HCT116 (cell line): ENCODE data around the gene LACTB. TPM values are rescaled to one million over a fixed set of nuclear protein-coding genes. Genes with fewer than 3 reads are reported as not detected.

Source experiments
- ATAC-seq: fragments of 200-7000 bp; cut with Tn5 transposase; 2 replicates; pipeline ENCODE4 v1.9.1; 2020; ENCODE audit warnings: mild to moderate bottlenecking, moderate library complexity
- BruUV-seq: library from RNA; stranded (reverse); fragments of 400-500 nt; replicated peaks from 2 replicates; lab custom pipeline; 2021; lab: Mats Ljungman, UMichigan
- CTCF ChIA-PET: fragments of 300-600 bp; sonication (Branson Sonifier 250); formaldehyde crosslinking; loops from one replicate; lab custom pipeline; 2021; ENCODE audit warnings: antibody characterized with exemption; lab: Charles Lee
- POLR2A ChIA-PET: fragments of 300-600, 350-600 bp; sonication (Branson Sonifier 250); formaldehyde crosslinking; loops from one replicate; lab custom pipeline; 2021; ENCODE audit warnings: antibody characterized with exemption; lab: Charles Lee
- RAD21 ChIA-PET, 2 experiments: fragments of 300-600 bp; sonication (Branson Sonifier 250); formaldehyde crosslinking; loops; one replicate each; lab custom pipeline; 2023; ENCODE audit warnings: low total read pairs in 2 of 2; ENCODE audit not compliant: uncharacterized antibody in 2 of 2, unreplicated experiment in 2 of 2, low non-redundant PET in 1 of 2; lab: Charles Lee
- DNase-seq: peaks from one replicate; pipeline ENCODE4 v3.0.0-alpha.2; 2010; ENCODE audit warnings: low read depth, low spot score
- H2AFZ ChIP-seq: fragments of 200-600 bp; shearing (Covaris generic), sonication (generic); 2 replicates; pipeline ENCODE4 v1.6.1; 2017; ENCODE audit warnings: low read depth, mixed run types, mixed read lengths, antibody characterized with exemption, low read length; ENCODE audit not compliant: poor library complexity, severe bottlenecking
- H3K27ac ChIP-seq: 2 replicates; pipeline ENCODE4 v1.5.1; 2012; ENCODE audit warnings: low read depth, low read length
- H3K27me3 ChIP-seq: fragments of 200-600 bp; sonication (generic); 2 replicates; pipeline ENCODE4 v1.6.1; 2016; ENCODE audit warnings: mixed run types, low read length, mixed read lengths; ENCODE audit not compliant: insufficient read depth
- H3K36me3 ChIP-seq, 2 experiments: fragments of 200-500 bp in 1 of 2; fragments of 200-600 bp in 1 of 2; sonication (Bioruptor generic) in 1 of 2; sonication (generic) in 1 of 2; 2 replicates each; pipeline versions ENCODE4 v1.5.1 to v1.6.1; 2014 to 2016; ENCODE audit warnings: low read length in 2 of 2, inconsistent platforms in 1 of 2, mixed read lengths in 1 of 2, mixed run types in 1 of 2; ENCODE audit not compliant: insufficient read depth in 2 of 2, control insufficient read depth in 1 of 2
- H3K4me1 ChIP-seq, 2 experiments: fragments of 200-600 bp in 1 of 2; sonication (generic) in 1 of 2; 2 replicates each; pipeline versions ENCODE4 v1.5.1 to v1.6.1; 2012 to 2017; ENCODE audit warnings: low read length in 2 of 2, inconsistent platforms in 1 of 2, mild to moderate bottlenecking in 1 of 2, mixed read lengths in 1 of 2, mixed run types in 1 of 2, moderate library complexity in 1 of 2; ENCODE audit not compliant: insufficient read depth in 2 of 2, control insufficient read depth in 1 of 2
- H3K4me2 ChIP-seq: fragments of 200-600 bp; sonication (generic); 2 replicates; pipeline ENCODE4 v1.6.1; 2017; ENCODE audit warnings: mixed run types, low read length, mixed read lengths
- H3K4me3 ChIP-seq, 2 experiments: fragments of 200-600 bp in 1 of 2; sonication (generic) in 1 of 2; replicated peaks in 1 of 2; 2 replicates each; pipeline ENCODE4 v1.5.1; 2011 to 2016; ENCODE audit warnings: low read length in 2 of 2, control low read depth in 1 of 2, low read depth in 1 of 2, mild to moderate bottlenecking in 1 of 2, mixed read lengths in 1 of 2, mixed run types in 1 of 2
- H3K79me2 ChIP-seq: fragments of 200-600 bp; sonication (generic); 2 replicates; pipeline ENCODE4 v1.6.1; 2017; ENCODE audit warnings: mild to moderate bottlenecking, mixed run types, low read length, moderate library complexity, mixed read lengths; ENCODE audit not compliant: insufficient read depth
- H3K9ac ChIP-seq: fragments of 200-600 bp; sonication (generic); 2 replicates; pipeline ENCODE4 v1.6.1; 2016; ENCODE audit warnings: low read length, mixed read lengths
- H3K9me2 ChIP-seq: fragments of 200-600 bp; sonication (generic), shearing (Covaris generic); 2 replicates; pipeline ENCODE4 v1.6.1; 2017; ENCODE audit warnings: mixed run types, mild to moderate bottlenecking, moderate library complexity; ENCODE audit not compliant: insufficient read depth
- H3K9me3 ChIP-seq, 2 experiments: fragments of 200-500 bp in 1 of 2; fragments of 200-600 bp in 1 of 2; sonication (Bioruptor generic) in 1 of 2; sonication (generic) in 1 of 2; 2 replicates each; pipeline ENCODE4 v1.6.1; 2014 to 2017; ENCODE audit warnings: low read length in 2 of 2, mixed read lengths in 2 of 2, inconsistent platforms in 1 of 2, low read depth in 1 of 2, mild to moderate bottlenecking in 1 of 2, mixed run types in 1 of 2, moderate library complexity in 1 of 2; ENCODE audit not compliant: control insufficient read depth in 1 of 2, insufficient read depth in 1 of 2
- H4K20me1 ChIP-seq: fragments of 200-600 bp; sonication (generic), shearing (Covaris generic); 2 replicates; pipeline ENCODE4 v1.6.1; 2017; ENCODE audit warnings: mixed run types, mild to moderate bottlenecking, moderate library complexity; ENCODE audit not compliant: insufficient read depth
- ELF1 ChIP-seq: IDR thresholded peaks from 2 replicates; pipeline ENCODE4 v1.6.1; 2012; ENCODE audit warnings: low read depth, borderline replicate concordance
- EZH2 ChIP-seq: fragments of 200-600 bp; sonication (generic); IDR thresholded peaks from 2 replicates; pipeline ENCODE4 v1.6.1; 2017; ENCODE audit warnings: antibody characterized with exemption, mixed run types
- EZH2phosphoT487 ChIP-seq: fragments of 200-600 bp; IDR thresholded peaks from 2 replicates; pipeline ENCODE4 v1.6.1; 2018; ENCODE audit warnings: antibody characterized with exemption, borderline replicate concordance
- FOSL1 ChIP-seq: IDR thresholded peaks from 2 replicates; pipeline ENCODE4 v1.6.1; 2012; ENCODE audit warnings: low read depth
- JUND ChIP-seq: IDR thresholded peaks from 2 replicates; pipeline ENCODE4 v1.6.1; 2012
- POLR2A ChIP-seq: IDR thresholded peaks from 2 replicates; pipeline ENCODE4 v1.7.0; 2011; ENCODE audit warnings: borderline replicate concordance; ENCODE audit not compliant: insufficient read depth, insufficient read length; ENCODE audit errors: extremely low read depth
- RAD21 ChIP-seq: IDR thresholded peaks from 2 replicates; pipeline ENCODE4 v1.6.1; 2012; ENCODE audit warnings: low read depth, mild to moderate bottlenecking
- REST ChIP-seq: IDR thresholded peaks from 2 replicates; pipeline ENCODE4 v1.6.1; 2012; ENCODE audit warnings: low read depth
- SIN3A ChIP-seq: IDR thresholded peaks from 2 replicates; pipeline ENCODE4 v1.6.1; 2012; ENCODE audit warnings: low read depth
- SRF ChIP-seq: IDR thresholded peaks from 2 replicates; pipeline ENCODE4 v1.6.1; 2012; ENCODE audit warnings: low read depth
- YY1 ChIP-seq: IDR thresholded peaks from 2 replicates; pipeline ENCODE4 v1.6.1; 2011; ENCODE audit warnings: low read length, low read depth, moderate library complexity, mild to moderate bottlenecking; ENCODE audit not compliant: insufficient replicate concordance; ENCODE audit errors: extremely low read depth
- intact Hi-C: fragments of 100-400 bp; cut with micrococcal nuclease; formaldehyde crosslinking; loops from 2 replicates; pipeline ENCODE4 v1.10.0; 2022
- total RNA-seq: library from RNA; stranded (reverse); gene quantifications from one replicate; pipeline ENCODE4 v1.2.1, GENCODE V29; 2021; ENCODE audit not compliant: unreplicated experiment

The LACTB gene
- total RNA-seq, 1 experiment from 2014 or later, result 7.6 TPM

- Histone ChIP-seq H3K79me2 (no peaks in the 10 kb centered on the region), H3K9ac (no peak overlapping the region), H4K20me1 (no peaks in the 10 kb centered on the region)
- TF ChIP-seq FOSL1, result no peak
- no peak for TF ChIP-seq JUND
- TF ChIP-seq ELF1, result no peak
- TF ChIP-seq EZH2, result no peak
- no peak for TF ChIP-seq SIN3A
- TF ChIP-seq SRF, result no peak
- 0 out of 2 replicates have a peak, but pooled peaks have one; percentile 15 for TF ChIP-seq RAD21
- no peak for TF ChIP-seq YY1
- TF ChIP-seq, all 23 proteins: peak for 1
- ChIA-PET POLR2A (no interaction called here), CTCF (no interaction called here), RAD21 (no interaction called here)
- no peaks in the 10 kb centered on the region for H3K27me3 ChIP-seq
- peak; percentile 54; the same call in 1 of the 2 replicates for ATAC-seq
- H3K36me3 ChIP-seq, result no peaks in the 10 kb centered on the region
- H2AFZ ChIP-seq, result no peak overlapping the region
- H3K4me3 ChIP-seq, result no peak overlapping the region
- no peaks in the 10 kb centered on the region for H3K4me1 ChIP-seq
- no peak overlapping the region for H3K27ac ChIP-seq
- H3K9me3 ChIP-seq, result no peaks in the 10 kb centered on the region
- intact Hi-C loops, result no loop called here
- DNase-seq, result no peak
- H3K9me2 ChIP-seq, result no peaks in the 10 kb centered on the region
- BruUV-seq, result no TSS peak
- no peak overlapping the region for H3K4me2 ChIP-seq
Measured at GRCh38 chr15:63166219-63166618, 44.6 kb downstream of the LACTB start.

- H3K4me3 ChIP-seq, result no peak overlapping the region
- H3K36me3 ChIP-seq, result no peaks in the 10 kb centered on the region
- DNase-seq, result no peak
- intact Hi-C loops, result no loop called here
- no peaks in the 10 kb centered on the region for H3K4me1 ChIP-seq
- no TSS peak for BruUV-seq
- POLR2A ChIA-PET, result no interaction called here
- H4K20me1 ChIP-seq, result no peaks in the 10 kb centered on the region
- H2AFZ ChIP-seq, result no peak overlapping the region
- no peaks in the 10 kb centered on the region for H3K9me3 ChIP-seq
- H3K9ac ChIP-seq, result no peak overlapping the region
- no peaks in the 10 kb centered on the region for H3K9me2 ChIP-seq
- no peaks in the 10 kb centered on the region for H3K27me3 ChIP-seq
- no peak overlapping the region for H3K4me2 ChIP-seq
- no peak overlapping the region for H3K27ac ChIP-seq
- no peak for TF ChIP-seq REST
- no peak for TF ChIP-seq EZH2phosphoT487
- TF ChIP-seq POLR2A, result no peak
- TF ChIP-seq, all 23 proteins: peak for 0
- ATAC-seq, result no peak
- no peaks in the 10 kb centered on the region for H3K79me2 ChIP-seq
- ChIA-PET CTCF (no interaction called here), RAD21 (no interaction called here)
Measured at GRCh38 chr15:63169788-63170187, 48.1 kb downstream of the LACTB start.
